IPS-18a (cell line): Measurements from ENCODE around the gene WDR43.

Experiments used
- H3K27ac ChIP-seq: one replicate; pipeline ENCODE4 v1.5.1; 2013; ENCODE audit warnings: low read length
- H3K27me3 ChIP-seq: one replicate; pipeline ENCODE4 v1.6.1; 2013; ENCODE audit warnings: mild to moderate bottlenecking, low read length; ENCODE audit not compliant: control insufficient read depth, insufficient read depth
- H3K36me3 ChIP-seq: one replicate; pipeline ENCODE4 v1.6.1; 2013; ENCODE audit warnings: low read depth, low read length; ENCODE audit not compliant: control insufficient read depth
- H3K4me1 ChIP-seq: one replicate; pipeline ENCODE4 v1.6.1; 2013; ENCODE audit warnings: low read depth, low read length; ENCODE audit not compliant: control insufficient read depth
- H3K4me3 ChIP-seq: one replicate; pipeline ENCODE4 v1.5.1; 2013; ENCODE audit warnings: low read length
- H3K9ac ChIP-seq: one replicate; pipeline ENCODE4 v1.6.1; 2013; ENCODE audit warnings: mild to moderate bottlenecking, low read length, moderate library complexity
- H3K9me3 ChIP-seq: one replicate; pipeline ENCODE4 v1.6.1; 2013; ENCODE audit warnings: low read depth, low read length; ENCODE audit not compliant: control insufficient read depth

WDR43 gene

GRCh38 chr2:28982381-28982950, 88.0 kb downstream of the WDR43 start:
- no peak overlapping the region for H3K27ac ChIP-seq
- H3K27me3 ChIP-seq: no peaks in the 10 kb centered on the region
- no peak overlapping the region for H3K9ac ChIP-seq
- no peaks in the 10 kb centered on the region for H3K36me3 ChIP-seq
- no peaks in the 10 kb centered on the region for H3K9me3 ChIP-seq
- H3K4me1 ChIP-seq: no peaks in the 10 kb centered on the region
- H3K4me3 ChIP-seq: no peak overlapping the region

GRCh38 chr2:28986429-28986828, 92.0 kb downstream of the WDR43 start:
- no peaks in the 10 kb centered on the region for H3K4me1 ChIP-seq
- H3K27me3 ChIP-seq: no peaks in the 10 kb centered on the region

GRCh38 chr2:28989973-28990372, 95.5 kb downstream of the WDR43 start:
- no peaks in the 10 kb centered on the region for H3K9me3 ChIP-seq
- no peak overlapping the region for H3K9ac ChIP-seq
- no peaks in the 10 kb centered on the region for H3K27me3 ChIP-seq
- no peak overlapping the region for H3K4me3 ChIP-seq
- H3K36me3 ChIP-seq: no peaks in the 10 kb centered on the region
- no peak overlapping the region for H3K27ac ChIP-seq
- no peaks in the 10 kb centered on the region for H3K4me1 ChIP-seq

More at GRCh38 chr2:28986429-28986828, 92.0 kb downstream of the WDR43 start:
- Histone ChIP-seq H3K9ac (no peak overlapping the region), H3K27ac (no peak overlapping the region), H3K9me3 (no peaks in the 10 kb centered on the region), H3K36me3 (no peaks in the 10 kb centered on the region), H3K4me3 (no peak overlapping the region)

- no peak overlapping the region for H3K27ac ChIP-seq
- H3K36me3 ChIP-seq: no peaks in the 10 kb centered on the region
- no peak overlapping the region for H3K9ac ChIP-seq
- H3K4me1 ChIP-seq: no peaks in the 10 kb centered on the region
- H3K9me3 ChIP-seq: no peaks in the 10 kb centered on the region
- H3K27me3 ChIP-seq: no peaks in the 10 kb centered on the region
- no peak overlapping the region for H3K4me3 ChIP-seq
These were observed 96.0 kb downstream of the WDR43 start for GRCh38 chr2:28990445-28990844.

GRCh38 chr2:28991021-28991420, 96.6 kb downstream of the WDR43 start:
- Histone ChIP-seq H3K36me3 (no peaks in the 10 kb centered on the region), H3K4me3 (no peak overlapping the region), H3K9me3 (no peaks in the 10 kb centered on the region), H3K4me1 (no peaks in the 10 kb centered on the region), H3K27me3 (no peaks in the 10 kb centered on the region), H3K9ac (no peak overlapping the region), H3K27ac (no peak overlapping the region)

GRCh38 chr2:28991460-28991859, 97.0 kb downstream of the WDR43 start:
- Histone ChIP-seq H3K36me3 (no peaks in the 10 kb centered on the region), H3K27me3 (no peaks in the 10 kb centered on the region), H3K9me3 (no peaks in the 10 kb centered on the region), H3K27ac (no peak overlapping the region), H3K9ac (no peak overlapping the region), H3K4me1 (no peaks in the 10 kb centered on the region), H3K4me3 (no peak overlapping the region)

GRCh38 chr2:28993206-28993960, 98.9 kb downstream of the WDR43 start:
- H3K9ac ChIP-seq: no peak overlapping the region
- no peaks in the 10 kb centered on the region for H3K4me1 ChIP-seq
- H3K4me3 ChIP-seq: no peak overlapping the region
- H3K36me3 ChIP-seq: no peaks in the 10 kb centered on the region
- no peak overlapping the region for H3K27ac ChIP-seq
- H3K27me3 ChIP-seq: no peaks in the 10 kb centered on the region
- no peaks in the 10 kb centered on the region for H3K9me3 ChIP-seq

- Histone ChIP-seq H3K27me3 (no peaks in the 10 kb centered on the region), H3K27ac (no peak overlapping the region)
These were observed 99.6 kb downstream of the WDR43 start for GRCh38 chr2:28994074-28994473.

GRCh38 chr2:28994679-28995078, 100.2 kb downstream of the WDR43 start:
- Histone ChIP-seq H3K36me3 (no peaks in the 10 kb centered on the region), H3K4me3 (no peak overlapping the region), H3K4me1 (no peaks in the 10 kb centered on the region), H3K27me3 (no peaks in the 10 kb centered on the region), H3K9ac (no peak overlapping the region), H3K27ac (no peak overlapping the region), H3K9me3 (no peaks in the 10 kb centered on the region)

More at GRCh38 chr2:28994074-28994473, 99.6 kb downstream of the WDR43 start:
- Histone ChIP-seq H3K4me3 (no peak overlapping the region), H3K4me1 (no peaks in the 10 kb centered on the region), H3K36me3 (no peaks in the 10 kb centered on the region), H3K9me3 (no peaks in the 10 kb centered on the region), H3K9ac (no peak overlapping the region)

GRCh38 chr2:28995765-28996750, 101.6 kb downstream of the WDR43 start:
- H3K27me3 ChIP-seq: no peaks in the 10 kb centered on the region
- H3K4me3 ChIP-seq: no peak overlapping the region
- no peaks in the 10 kb centered on the region for H3K9me3 ChIP-seq
- no peaks in the 10 kb centered on the region for H3K36me3 ChIP-seq
- no peak overlapping the region for H3K27ac ChIP-seq
- no peaks in the 10 kb centered on the region for H3K4me1 ChIP-seq
- no peak overlapping the region for H3K9ac ChIP-seq

GRCh38 chr2:28997237-28997846, 102.9 kb downstream of the WDR43 start:
- no peak overlapping the region for H3K9ac ChIP-seq
- H3K4me3 ChIP-seq: no peak overlapping the region
- no peaks in the 10 kb centered on the region for H3K36me3 ChIP-seq
- no peak overlapping the region for H3K27ac ChIP-seq
- no peaks in the 10 kb centered on the region for H3K4me1 ChIP-seq
- H3K27me3 ChIP-seq: no peaks in the 10 kb centered on the region
- no peaks in the 10 kb centered on the region for H3K9me3 ChIP-seq
